Measurements from ENCODE around the gene UST.

The UST gene

GRCh38 chr6:148968771-148969602 lies 222.2 kb downstream of the UST start:
- H3K4me1 ChIP-seq = no peaks in the 10 kb centered on the region
- H3K27ac ChIP-seq = no peak overlapping the region

GRCh38 chr6:148969603-148970061 lies 222.8 kb downstream of the UST start:
- H3K9me3 ChIP-seq (ENCODE audit: control insufficient read depth, low read length) = no peaks in the 10 kb centered on the region
- no peak overlapping the region for H2AFZ ChIP-seq
- H3K79me2 ChIP-seq = no peaks in the 10 kb centered on the region
- H3K36me3 ChIP-seq (ENCODE audit: control insufficient read depth, insufficient read depth, low read length) = no peaks in the 10 kb centered on the region
- no peak overlapping the region for H3K27ac ChIP-seq
- no peak for TF ChIP-seq CTCF (IDR thresholded peaks at IDR 0.05)
- H3K9ac ChIP-seq = no peak overlapping the region
- no peaks in the 10 kb centered on the region for H3K27me3 ChIP-seq (ENCODE audit: control insufficient read depth, insufficient read depth, low read length)
- no peak overlapping the region for H3K4me3 ChIP-seq (ENCODE audit: low read depth, low read length)
- no peaks in the 10 kb centered on the region for H3K4me1 ChIP-seq
- no peak overlapping the region for H3K4me2 ChIP-seq (ENCODE audit: low read length)

More at GRCh38 chr6:148968771-148969602, 222.2 kb downstream of the UST start:
- no peak overlapping the region for H3K4me3 ChIP-seq (ENCODE audit: low read depth, low read length)
- no peaks in the 10 kb centered on the region for H3K9me3 ChIP-seq (ENCODE audit: control insufficient read depth, low read length)
- H3K36me3 ChIP-seq (ENCODE audit: control insufficient read depth, insufficient read depth, low read length) = no peaks in the 10 kb centered on the region
- no peak for TF ChIP-seq CTCF (IDR thresholded peaks at IDR 0.05)
- no peak overlapping the region for H2AFZ ChIP-seq
- no peak overlapping the region for H3K4me2 ChIP-seq (ENCODE audit: low read length)
- no peak overlapping the region for H3K9ac ChIP-seq
- H3K27me3 ChIP-seq (ENCODE audit: control insufficient read depth, insufficient read depth, low read length) = no peaks in the 10 kb centered on the region
- H3K79me2 ChIP-seq = no peaks in the 10 kb centered on the region

GRCh38 chr6:148971031-148971927 lies 224.4 kb downstream of the UST start:
- no peaks in the 10 kb centered on the region for H3K9me3 ChIP-seq (ENCODE audit: control insufficient read depth, low read length)
- no peaks in the 10 kb centered on the region for H3K4me1 ChIP-seq
- H3K9ac ChIP-seq = no peak overlapping the region
- no peaks in the 10 kb centered on the region for H3K36me3 ChIP-seq (ENCODE audit: control insufficient read depth, insufficient read depth, low read length)
- H3K4me3 ChIP-seq (ENCODE audit: low read depth, low read length) = no peak overlapping the region
- H3K27me3 ChIP-seq (ENCODE audit: control insufficient read depth, insufficient read depth, low read length) = no peaks in the 10 kb centered on the region
- H3K4me2 ChIP-seq (ENCODE audit: low read length) = no peak overlapping the region
- H2AFZ ChIP-seq = no peak overlapping the region
- no peak overlapping the region for H3K27ac ChIP-seq
- no peak for TF ChIP-seq CTCF (IDR thresholded peaks at IDR 0.05)
- H3K79me2 ChIP-seq = no peaks in the 10 kb centered on the region

GRCh38 chr6:148972481-148972880 lies 225.7 kb downstream of the UST start:
- peak overlapping the region; percentile 37 for H3K4me2 ChIP-seq (ENCODE audit: low read length)
- H3K27me3 ChIP-seq (ENCODE audit: control insufficient read depth, insufficient read depth, low read length) = no peaks in the 10 kb centered on the region
- H3K9ac ChIP-seq = no peak overlapping the region
- TF ChIP-seq CTCF (IDR thresholded peaks at IDR 0.05) = no peak
- H2AFZ ChIP-seq = peak overlapping the region; percentile 21
- H3K36me3 ChIP-seq (ENCODE audit: control insufficient read depth, insufficient read depth, low read length) = no peaks in the 10 kb centered on the region
- H3K4me3 ChIP-seq (ENCODE audit: low read depth, low read length) = no peak overlapping the region
- no peaks in the 10 kb centered on the region for H3K4me1 ChIP-seq
- no peaks in the 10 kb centered on the region for H3K79me2 ChIP-seq
- H3K9me3 ChIP-seq (ENCODE audit: control insufficient read depth, low read length) = no peaks in the 10 kb centered on the region
- no peak overlapping the region for H3K27ac ChIP-seq

All from parathyroid adenoma (tissue), 2 donors.